DOHH2 (cell line): ENCODE results near the gene ZFHX3.
A peak's percentile ranks its signal among the peaks of the same experiment; 100 is the strongest.

Experiments
- H3F3A ChIP-seq: fragments of 200-600 bp; sonication (generic), shearing (Covaris generic); 2 replicates; pipeline ENCODE4 v1.6.0; 2016; ENCODE audit warnings: antibody characterized with exemption, mild to moderate bottlenecking; ENCODE audit not compliant: control insufficient read depth, insufficient read depth
- H3K27ac ChIP-seq: fragments of 200-600 bp; sonication (generic); 2 replicates; pipeline ENCODE4 v1.5.1; 2014; ENCODE audit warnings: low read depth, mild to moderate bottlenecking, low read length, moderate library complexity
- H3K27me3 ChIP-seq: fragments of 200-600 bp; sonication (generic); 2 replicates; pipeline ENCODE4 v1.6.1; 2014; ENCODE audit warnings: mild to moderate bottlenecking, low read length, mixed read lengths; ENCODE audit not compliant: control insufficient read depth
- H3K36me3 ChIP-seq: fragments of 200-600 bp; sonication (generic); 2 replicates; pipeline ENCODE4 v1.6.1; 2014; ENCODE audit warnings: mild to moderate bottlenecking, low read length, moderate library complexity, mixed read lengths; ENCODE audit not compliant: control insufficient read depth
- H3K4me1 ChIP-seq: fragments of 200-600 bp; sonication (generic); 2 replicates; pipeline ENCODE4 v1.6.1; 2014; ENCODE audit warnings: mild to moderate bottlenecking, low read length, mixed read lengths; ENCODE audit not compliant: control insufficient read depth
- H3K4me2 ChIP-seq: fragments of 200-600 bp; sonication (generic); 2 replicates; pipeline ENCODE4 v1.6.0; 2014; ENCODE audit warnings: mild to moderate bottlenecking, low read length, moderate library complexity
- H3K4me3 ChIP-seq: fragments of 200-600 bp; sonication (generic); 2 replicates; pipeline ENCODE4 v1.5.1; 2014; ENCODE audit warnings: mild to moderate bottlenecking, low read length, mixed read lengths
- H3K79me2 ChIP-seq: fragments of 200-600 bp; sonication (generic); 2 replicates; pipeline ENCODE4 v1.6.1; 2014; ENCODE audit warnings: mild to moderate bottlenecking, low read length, mixed read lengths; ENCODE audit not compliant: control insufficient read depth
- H3K9me2 ChIP-seq: fragments of 200-600 bp; sonication (generic); replicated peaks from 2 replicates; pipeline ENCODE4 v1.6.1; 2014; ENCODE audit warnings: mild to moderate bottlenecking, low read length, mixed read lengths; ENCODE audit not compliant: control insufficient read depth
- H3K9me3 ChIP-seq: fragments of 200-600 bp; sonication (generic); 2 replicates; pipeline ENCODE4 v1.6.1; 2014; ENCODE audit warnings: antibody characterized with exemption, low read length, mixed read lengths; ENCODE audit not compliant: control insufficient read depth, insufficient read depth
- H4K20me1 ChIP-seq: fragments of 200-600 bp; sonication (generic); 2 replicates; pipeline ENCODE4 v1.6.0; 2014; ENCODE audit warnings: low read depth, mild to moderate bottlenecking, antibody characterized with exemption, low read length, moderate library complexity; ENCODE audit not compliant: control insufficient read depth, insufficient read depth
- CTCF ChIP-seq: fragments of 200-600 bp; sonication (generic); IDR thresholded peaks from one replicate; pipeline ENCODE4 v1.5.1; 2014; ENCODE audit warnings: antibody characterized with exemption, mild to moderate bottlenecking, low read depth, low read length; ENCODE audit not compliant: poor library complexity, severe bottlenecking
- EZH2phosphoT487 ChIP-seq: fragments of 200-600 bp; sonication (generic); IDR thresholded peaks from 2 replicates; pipeline ENCODE4 v1.6.1; 2017; ENCODE audit warnings: borderline replicate concordance, mild to moderate bottlenecking, antibody characterized with exemption, low read length, moderate library complexity, mixed read lengths

ZFHX3 gene

GRCh38 chr16:73057291-73058210, 9.6 kb upstream of the ZFHX3 start:
- Histone ChIP-seq H3K4me1 (peaks cover 43% of the 10 kb centered on the region), H4K20me1 (peaks cover 12% of the 10 kb centered on the region), H3K27ac (no peak overlapping the region), H3K9me3 (no peaks in the 10 kb centered on the region), H3K4me2 (peak overlapping the region; percentile 77), H3K27me3 (peaks cover 26% of the 10 kb centered on the region), H3K9me2 (no peaks in the 10 kb centered on the region), H3K79me2 (peaks cover 51% of the 10 kb centered on the region), H3K36me3 (no peaks in the 10 kb centered on the region), H3K4me3 (peak overlapping the region; percentile 78), H3F3A (peaks cover 13% of the 10 kb centered on the region)
- TF ChIP-seq EZH2phosphoT487 = no peak
- TF ChIP-seq CTCF = peak; percentile 19

GRCh38 chr16:73056921-73057290, 9.0 kb upstream of the ZFHX3 start:
- Histone ChIP-seq H3K36me3 (no peaks in the 10 kb centered on the region), H3K27me3 (peaks cover 19% of the 10 kb centered on the region), H3K9me3 (no peaks in the 10 kb centered on the region), H3K27ac (no peak overlapping the region), H3K4me2 (peak overlapping the region; percentile 77), H3K9me2 (no peaks in the 10 kb centered on the region), H3F3A (peaks cover 13% of the 10 kb centered on the region), H3K4me1 (peaks cover 43% of the 10 kb centered on the region), H3K4me3 (peak overlapping the region; percentile 78), H3K79me2 (peaks cover 57% of the 10 kb centered on the region), H4K20me1 (peaks cover 12% of the 10 kb centered on the region)
- TF ChIP-seq EZH2phosphoT487 = no peak

GRCh38 chr16:73056448-73056847, 8.5 kb upstream of the ZFHX3 start:
- Histone ChIP-seq H4K20me1 (peaks cover 12% of the 10 kb centered on the region), H3K79me2 (peaks cover 61% of the 10 kb centered on the region), H3K9me2 (no peaks in the 10 kb centered on the region), H3F3A (peaks cover 11% of the 10 kb centered on the region), H3K27ac (no peak overlapping the region), H3K9me3 (no peaks in the 10 kb centered on the region), H3K4me2 (peak overlapping the region; percentile 77), H3K4me1 (peaks cover 48% of the 10 kb centered on the region), H3K27me3 (peaks cover 17% of the 10 kb centered on the region), H3K36me3 (no peaks in the 10 kb centered on the region), H3K4me3 (no peak overlapping the region)
- TF ChIP-seq CTCF (no peak), EZH2phosphoT487 (no peak)

GRCh38 chr16:73054813-73055482, 7.0 kb upstream of the ZFHX3 start:
- TF ChIP-seq CTCF (no peak), EZH2phosphoT487 (no peak)
- peaks cover 62% of the 10 kb centered on the region for H3K4me1 ChIP-seq
- H3K9me3 ChIP-seq = no peaks in the 10 kb centered on the region
- peak overlapping the region; percentile 48 for H3K4me2 ChIP-seq
- H3K27ac ChIP-seq = no peak overlapping the region
- peaks cover 76% of the 10 kb centered on the region for H3K79me2 ChIP-seq
- peaks cover 5% of the 10 kb centered on the region for H3K27me3 ChIP-seq
- 0 out of 2 replicates have a peak overlapping the region, but pooled peaks have one; percentile 0 for H3K4me3 ChIP-seq
- H3K9me2 ChIP-seq = no peaks in the 10 kb centered on the region
- H4K20me1 ChIP-seq = peaks cover 12% of the 10 kb centered on the region
- peaks cover 11% of the 10 kb centered on the region for H3F3A ChIP-seq
- no peaks in the 10 kb centered on the region for H3K36me3 ChIP-seq
